GM19238 (cell line): ENCODE results near the gene PHACTR3.

ENCODE experiments used
- DNase-seq: peaks from one replicate; pipeline ENCODE4 v3.0.0; 2011; ENCODE audit warnings: low spot score; ENCODE audit not compliant: insufficient read length

Gene PHACTR3

GRCh38 chr20:59726281-59726595 is 121.9 kb downstream of the PHACTR3 start:
- DNase-seq: no peak

GRCh38 chr20:59728722-59729430 is 124.5 kb downstream of the PHACTR3 start:
- no peak for DNase-seq

DNA sequence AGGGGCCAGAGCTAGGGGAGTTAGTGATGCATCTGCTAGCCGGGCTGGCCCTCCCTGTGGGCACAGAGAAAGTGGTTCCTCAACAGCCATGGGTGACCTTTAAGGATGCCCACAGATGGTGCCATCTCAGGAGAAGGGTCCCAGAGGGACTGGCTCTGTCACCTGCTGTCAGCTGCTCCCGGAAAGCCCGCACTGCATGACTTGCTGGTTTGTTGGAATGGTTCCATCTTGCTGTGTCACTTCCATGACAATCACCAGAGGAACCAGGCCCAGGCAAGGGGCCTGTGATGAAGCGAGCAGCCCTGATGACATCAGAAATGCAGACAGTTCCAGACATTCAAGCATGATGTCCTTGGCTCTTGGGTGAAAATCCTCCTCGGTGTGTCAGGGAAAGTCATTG is 125.2 kb downstream of the PHACTR3 start:
- no peak for DNase-seq

GRCh38 chr20:59730722-59731121 is 126.4 kb downstream of the PHACTR3 start:
- DNase-seq: no peak

GRCh38 chr20:59731376-59731775 is 127.0 kb downstream of the PHACTR3 start:
- no peak for DNase-seq

- DNase-seq: no peak
Observed at GRCh38 chr20:59733351-59733750, 129.0 kb downstream of the PHACTR3 start.

GRCh38 chr20:59735486-59735885 is 131.1 kb downstream of the PHACTR3 start:
- no peak for DNase-seq

GRCh38 chr20:59735917-59736316 is 131.6 kb downstream of the PHACTR3 start:
- DNase-seq: no peak

DNA sequence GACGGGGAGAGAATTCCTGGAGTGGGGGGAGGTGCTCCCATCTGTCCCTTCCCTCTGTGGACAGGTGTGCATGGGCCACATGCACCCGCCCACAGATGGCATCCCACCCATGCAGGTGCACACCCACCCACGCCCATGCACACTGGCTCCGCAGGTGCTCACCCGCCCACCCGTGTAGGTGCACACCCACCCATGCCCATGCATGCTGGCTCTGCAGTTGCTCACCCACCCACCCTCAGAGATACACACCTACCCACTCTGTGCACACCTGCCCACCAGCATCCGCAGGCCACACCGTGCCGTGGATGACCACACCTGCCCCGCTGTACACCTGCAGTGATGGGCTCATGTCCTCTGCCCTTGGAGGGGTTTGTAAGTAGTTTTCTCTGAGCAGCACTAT is 132.0 kb downstream of the PHACTR3 start:
- no peak for DNase-seq

DNA sequence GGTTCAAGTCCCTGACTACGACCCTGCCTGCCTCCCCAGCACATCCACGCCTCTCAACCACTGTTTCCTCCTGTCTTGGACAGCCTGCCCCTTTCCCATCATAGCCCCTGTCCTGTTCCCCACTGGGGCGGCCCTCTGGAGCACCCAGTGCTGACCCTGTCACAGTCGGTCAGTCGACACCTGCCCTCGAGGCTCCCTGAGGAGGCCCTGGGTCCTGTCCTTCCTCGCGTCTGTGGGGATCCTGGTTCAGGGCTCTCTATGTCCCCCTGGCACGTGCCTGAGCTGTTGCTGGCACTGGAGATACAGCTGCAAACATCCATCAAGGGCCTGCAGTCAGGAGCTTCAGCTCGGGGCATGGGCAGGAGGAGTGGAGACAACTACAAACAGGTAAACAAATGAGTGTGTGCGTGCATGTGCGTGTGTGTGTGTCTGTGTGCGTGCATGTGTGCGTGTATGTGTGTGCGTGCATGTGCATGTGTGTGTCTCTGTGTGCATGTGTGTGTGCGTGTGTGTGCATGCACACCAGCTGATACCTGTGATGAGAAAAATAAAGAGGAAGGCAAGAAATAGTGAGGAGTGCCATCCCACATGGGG is 132.8 kb downstream of the PHACTR3 start:
- DNase-seq: no peak

- no peak for DNase-seq
Observed at GRCh38 chr20:59737816-59738215, 133.5 kb downstream of the PHACTR3 start.

DNA sequence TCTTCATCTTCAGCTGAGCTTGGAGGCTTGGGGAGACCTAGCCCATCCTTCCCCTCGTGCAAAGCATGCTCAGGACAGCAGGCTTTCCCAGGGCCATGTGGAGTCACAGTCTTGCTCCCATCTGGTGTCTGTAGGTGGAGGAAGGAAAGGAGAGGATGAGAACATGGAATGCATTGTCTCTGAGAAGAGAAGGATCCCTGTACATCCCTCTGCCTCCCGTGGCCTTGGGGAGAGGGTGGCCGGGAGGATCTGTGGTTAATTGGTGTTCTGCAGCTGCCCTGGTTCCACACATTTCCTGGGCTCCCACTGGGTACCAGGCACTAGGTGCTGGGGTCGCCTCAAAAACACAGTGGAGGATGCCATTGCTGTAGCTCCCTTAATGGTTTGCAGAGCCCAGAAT is 134.5 kb downstream of the PHACTR3 start:
- DNase-seq: no peak

DNA sequence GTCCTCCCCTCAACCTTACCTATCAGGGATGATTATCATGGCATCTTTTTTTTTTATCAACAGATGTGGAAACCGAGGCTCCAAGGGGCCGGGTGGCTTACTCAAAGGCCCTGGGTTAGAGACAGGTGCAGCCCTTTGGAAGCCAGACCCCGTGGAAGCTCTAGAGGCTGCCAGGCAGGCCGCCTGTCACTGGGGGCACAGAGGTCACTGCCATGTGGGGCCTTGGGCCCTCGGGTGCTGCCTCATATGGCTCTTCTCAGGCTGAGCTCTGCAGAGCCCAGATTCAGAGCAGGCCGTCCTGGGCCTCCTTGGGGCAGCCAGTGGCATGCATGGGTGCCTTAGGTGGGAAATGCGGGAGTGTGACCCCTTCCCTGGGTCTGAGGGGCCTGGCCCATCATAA is 136.3 kb downstream of the PHACTR3 start:
- no peak for DNase-seq

GRCh38 chr20:59741073-59741472 is 136.7 kb downstream of the PHACTR3 start:
- no peak for DNase-seq

- no peak for DNase-seq
Observed at GRCh38 chr20:59742351-59743095, 138.2 kb downstream of the PHACTR3 start.

DNA sequence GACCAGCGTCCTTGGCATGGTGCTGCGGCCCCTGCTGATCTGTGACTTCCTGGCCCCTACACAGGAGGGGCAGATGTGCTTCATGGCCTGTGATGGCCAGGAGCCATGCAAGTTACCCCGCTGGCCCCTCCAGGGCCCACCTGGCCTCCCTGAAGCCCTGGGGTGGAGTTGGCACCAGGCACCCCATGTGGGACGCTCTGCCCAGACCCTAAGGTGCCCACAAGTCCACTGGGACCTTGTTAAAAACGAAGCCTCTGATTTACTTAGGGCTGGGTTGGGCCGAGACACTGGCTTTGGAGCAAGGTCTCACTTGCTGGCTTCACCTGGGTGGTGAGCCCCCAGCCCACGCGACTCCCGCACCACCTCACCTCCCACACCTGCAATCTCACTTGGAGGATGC is 139.0 kb downstream of the PHACTR3 start:
- no peak for DNase-seq

DNA sequence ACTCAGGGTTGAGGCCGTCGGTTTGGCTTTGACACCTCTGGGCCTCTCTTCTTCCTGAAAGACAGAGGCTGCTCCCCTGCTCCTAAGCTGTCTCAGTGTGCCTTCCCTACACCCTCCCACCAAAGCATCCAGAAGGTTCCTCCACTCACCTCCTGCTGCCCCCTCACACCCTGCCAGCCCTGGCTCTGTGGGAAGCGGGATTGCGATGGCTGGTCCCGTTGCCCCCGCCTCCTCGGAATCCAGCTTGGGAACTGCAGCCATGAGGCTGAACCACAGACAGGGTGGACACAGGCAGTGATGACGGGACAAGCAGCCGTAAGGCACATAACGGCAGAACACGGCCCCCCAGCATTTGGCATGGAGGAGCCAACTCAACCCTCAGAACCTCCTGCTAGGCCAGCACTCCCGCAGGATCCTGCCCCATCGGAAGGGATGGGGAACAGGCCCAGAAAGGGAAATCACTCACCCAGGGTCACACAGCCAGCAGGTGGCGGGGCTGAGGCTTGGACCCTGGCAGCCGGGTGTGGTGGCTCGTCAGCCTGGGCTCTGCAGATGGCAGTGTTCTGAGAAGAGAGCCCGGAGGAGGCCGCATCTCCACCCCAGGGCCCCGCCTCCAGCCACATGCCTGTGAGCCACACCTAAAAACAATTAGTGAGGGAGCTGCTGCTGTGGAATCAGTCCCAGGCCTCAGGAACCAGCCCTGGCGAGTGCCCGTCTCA is 139.6 kb downstream of the PHACTR3 start:
- DNase-seq: no peak

DNA sequence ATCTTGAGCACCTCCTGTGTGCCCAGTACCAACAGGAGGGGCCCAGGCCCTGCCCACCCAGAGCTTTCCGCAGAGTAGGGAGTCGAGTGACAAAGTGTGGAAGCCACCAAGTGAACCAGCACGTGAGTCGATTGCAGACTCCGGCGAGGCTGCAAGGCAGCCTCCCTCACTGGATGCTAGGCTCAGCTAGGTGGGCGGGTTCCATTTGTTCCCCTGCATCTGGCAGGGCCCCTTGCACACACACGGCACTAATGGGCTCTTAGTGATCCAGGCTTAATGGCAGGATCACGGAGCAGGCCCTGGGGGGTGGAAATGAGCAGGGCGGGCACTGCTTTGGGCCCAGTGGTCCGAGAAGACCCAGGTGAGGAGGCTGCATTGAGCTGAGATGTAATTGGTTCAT is 140.4 kb downstream of the PHACTR3 start:
- no peak for DNase-seq

DNA sequence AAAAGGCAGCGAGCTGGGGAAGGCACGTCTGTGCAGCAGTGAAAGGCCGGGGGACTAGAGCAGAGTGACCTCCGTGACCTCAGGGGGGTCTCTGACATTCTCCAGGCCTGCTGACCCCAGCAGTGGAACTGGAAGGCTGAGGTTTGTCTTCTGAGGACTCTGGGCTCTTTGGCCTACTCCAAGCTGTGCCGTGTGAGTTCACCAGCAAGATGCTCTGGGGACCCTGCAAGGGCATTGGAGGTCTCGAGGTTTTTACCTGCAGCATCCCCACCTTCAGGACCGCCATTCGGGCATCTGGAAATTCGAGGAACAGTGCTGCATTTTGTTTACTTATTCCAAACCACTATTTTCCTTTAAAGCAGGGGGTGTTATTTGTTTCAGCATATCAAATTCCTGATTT is 140.9 kb downstream of the PHACTR3 start:
- DNase-seq: no peak

DNA sequence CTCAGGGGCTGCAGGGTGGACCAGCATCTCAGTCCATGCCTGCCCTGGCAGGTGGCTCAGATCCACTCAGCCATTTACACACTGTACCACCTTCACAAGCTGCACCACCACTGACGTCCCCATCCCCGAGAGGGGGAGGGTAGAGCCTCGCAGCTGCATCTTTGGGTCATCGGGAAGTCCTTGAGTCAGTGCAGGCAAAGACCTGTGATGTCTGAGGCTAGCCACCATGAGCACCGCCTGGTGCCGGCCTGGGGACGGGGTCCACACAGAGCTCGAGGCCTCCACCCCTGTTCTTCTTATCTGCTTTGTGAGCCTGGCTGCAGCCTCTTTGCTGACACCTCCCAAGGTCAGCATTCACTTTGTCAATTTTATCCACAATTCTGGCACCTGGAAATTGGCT is 141.4 kb downstream of the PHACTR3 start:
- DNase-seq: no peak

DNA sequence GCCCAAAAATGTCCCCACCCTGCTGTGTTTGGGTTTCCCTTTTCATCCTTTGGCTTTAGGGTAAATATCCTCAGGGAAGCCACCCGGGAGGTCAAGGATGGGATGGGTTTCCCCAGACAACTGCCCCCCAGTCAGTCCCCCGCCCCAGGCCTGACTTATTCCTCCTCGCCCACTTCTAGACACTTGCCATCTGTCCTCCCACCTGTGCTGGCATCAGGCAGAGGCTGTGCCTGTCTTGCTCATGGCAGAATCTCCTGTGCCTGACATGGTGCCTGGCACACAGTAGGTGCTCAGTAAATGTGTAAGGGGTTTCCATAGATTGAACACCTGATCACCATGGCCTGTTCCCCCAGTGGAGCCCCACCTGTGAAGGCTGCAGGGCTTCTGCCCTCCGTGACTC is 141.8 kb downstream of the PHACTR3 start:
- no peak for DNase-seq
